HEK293T (cell line): ENCODE measurements around the gene MRPL43.

Source experiments
- BHLHE40 ChIP-seq: fragments of 450-650 bp; IDR thresholded peaks from 2 replicates; pipeline ENCODE4 v1.6.1; 2016; ENCODE audit warnings: mild to moderate bottlenecking, moderate library complexity, borderline replicate concordance
- FOXA1 ChIP-seq: fragments of 450-650 bp; IDR thresholded peaks from 2 replicates; pipeline ENCODE4 v1.6.1; 2016; ENCODE audit warnings: mild to moderate bottlenecking
- HDGF ChIP-seq: fragments of 450-650 bp; IDR thresholded peaks from 2 replicates; pipeline ENCODE4 v1.6.1; 2017; ENCODE audit warnings: antibody characterized with exemption, borderline replicate concordance
- NFRKB ChIP-seq: fragments of 450-650 bp; IDR thresholded peaks from 2 replicates; pipeline ENCODE4 v1.6.1; 2016; ENCODE audit warnings: mild to moderate bottlenecking, moderate library complexity
- SUZ12 ChIP-seq: fragments of 450-650 bp; IDR thresholded peaks from 2 replicates; pipeline ENCODE4 v1.6.1; 2016; ENCODE audit warnings: mild to moderate bottlenecking
- TARDBP ChIP-seq: fragments of 450-650 bp; IDR thresholded peaks from 2 replicates; pipeline ENCODE4 v1.6.1; 2016
- ZNF384 ChIP-seq: fragments of 450-650 bp; IDR thresholded peaks from 2 replicates; pipeline ENCODE4 v1.6.1; 2016

DNA sequence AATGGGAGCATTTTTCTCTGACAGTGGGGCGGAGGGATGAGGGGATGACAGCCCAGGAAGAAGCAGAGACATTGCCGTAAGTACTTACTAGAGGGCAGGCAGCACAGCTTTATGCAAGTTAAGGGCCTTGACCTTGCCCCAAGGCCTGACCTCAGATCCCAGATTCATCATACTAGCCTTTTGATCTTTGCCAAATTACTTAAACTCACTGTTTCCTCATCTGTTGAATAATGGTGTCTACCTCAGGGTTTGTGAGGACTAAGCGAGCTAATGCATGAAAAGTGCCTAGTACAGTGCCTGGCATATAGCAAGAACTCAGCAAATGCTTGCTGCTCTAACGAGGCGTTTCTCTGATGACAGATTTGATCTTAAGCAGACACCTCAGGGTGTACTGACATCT lies 21.5 kb downstream of the MRPL43 start:
- no peak for TF ChIP-seq FOXA1
- TF ChIP-seq SUZ12: no peak
- no peak for TF ChIP-seq ZNF384
- TF ChIP-seq HDGF: no peak
- TF ChIP-seq TARDBP: no peak
- TF ChIP-seq NFRKB: no peak
- TF ChIP-seq BHLHE40: no peak
